Testis (tissue), 3 donors: ENCODE measurements around the gene NFIA. TPM values are rescaled to one million over a fixed set of nuclear protein-coding genes. Genes with fewer than 3 reads are reported as not detected.

Experiments
- DNase-seq: peaks from one replicate; pipeline ENCODE4 v3.0.0-alpha.2; 2019
- H3K27ac ChIP-seq, 2 donors: fragments of 200-600 bp; sonication (generic); one replicate each; pipeline ENCODE4 v1.5.1; 2019
- H3K27me3 ChIP-seq: fragments of 200-600 bp; sonication (generic); one replicate; pipeline ENCODE4 v1.5.1; 2019
- H3K36me3 ChIP-seq: fragments of 200-600 bp; sonication (generic); one replicate; pipeline ENCODE4 v1.5.1; 2017; ENCODE audit warnings: low read depth; ENCODE audit errors: missing control alignments
- H3K4me1 ChIP-seq: fragments of 200-600 bp; sonication (generic); one replicate; pipeline ENCODE4 v1.5.1; 2019
- H3K4me3 ChIP-seq, 2 donors: fragments of 200-600 bp; sonication (generic); one replicate each; pipeline ENCODE4 v1.5.1; 2017 to 2019
- H3K9me3 ChIP-seq: fragments of 200-600 bp; sonication (generic); one replicate; pipeline ENCODE4 v1.5.1; 2017
- CTCF ChIP-seq, 3 experiments: fragments of 450-650 bp in 2 of 3; fragments of 200-600 bp in 1 of 3; sonication (generic) in 1 of 3; IDR thresholded peaks; one replicate each; pipeline ENCODE4 v1.5.1; 2016 to 2019; ENCODE audit warnings: antibody characterized with exemption in 3 of 3, mild to moderate bottlenecking in 2 of 3, moderate library complexity in 1 of 3
- POLR2A ChIP-seq: fragments of 450-650 bp; IDR thresholded peaks from one replicate; pipeline ENCODE4 v1.6.1; 2017; ENCODE audit warnings: antibody characterized with exemption, mild to moderate bottlenecking, moderate library complexity
- WGBS, 2 donors: methylation state at CpG; one replicate each; pipeline ENCODE4 v1.1.5; 2018; 5-methylcytosine and 5-hydroxymethylcytosine counted together
- intact Hi-C: fragments of 100-400 bp; cut with DNase I; formaldehyde crosslinking; loops from one replicate; pipeline ENCODE4 v1.15.1; 2023; ENCODE audit warnings: low total_unique reads
- polyA plus RNA-seq: library from polyadenylated mRNA; stranded (reverse); fragments of 350-450 nt; fragmentation: Illumina TruSeq; extraction: RNeasy Lipid Tissue Mini Kit (QIAGEN cat#74804); gene quantifications from one replicate; pipeline ENCODE4 v1.2.3, GENCODE V29; 2014; ENCODE audit warnings: low read depth, low replicate concordance; ENCODE audit not compliant: insufficient read depth
- total RNA-seq, 2 donors: library from RNA; depleted of rRNA; stranded (reverse); fragments of >200 nt; gene quantifications; one replicate each; pipeline ENCODE4 v1.2.3, GENCODE V29; 2016

Gene NFIA
- total and polyA plus RNA-seq, 3 donors from 2014 or later, result 11.6 to 78.9 (median 53.5) TPM

- intact Hi-C loops, result no loop called here
- TF ChIP-seq CTCF (IDR thresholded peaks at IDR 0.05) (no peak), POLR2A (no peak)
- Histone ChIP-seq H3K36me3 (no peaks in the 10 kb centered on the region), H3K27me3 (no peaks in the 10 kb centered on the region), H3K4me3 (no peak overlapping the region), H3K9me3 (no peaks in the 10 kb centered on the region), H3K4me1 (no peaks in the 10 kb centered on the region), H3K27ac (no peak overlapping the region)
- WGBS, 2 donors, result 58 to 68% methylated on average over 4 of the region's 4 CpGs
- DNase-seq, result no peak
Measured at GRCh38 chr1:61378494-61379180, 296.3 kb downstream of the NFIA start.

- intact Hi-C loops, result no loop called here
Measured at GRCh38 chr1:61379693-61380092, 297.3 kb downstream of the NFIA start.

GRCh38 chr1:61380561-61380960 lies 298.2 kb downstream of the NFIA start:
- intact Hi-C loops, result no loop called here
- DNase-seq, result no peak
- Histone ChIP-seq H3K4me1 (no peaks in the 10 kb centered on the region), H3K27ac (no peak overlapping the region), H3K36me3 (no peaks in the 10 kb centered on the region), H3K27me3 (no peaks in the 10 kb centered on the region), H3K9me3 (no peaks in the 10 kb centered on the region), H3K4me3 (no peak overlapping the region)
- TF ChIP-seq CTCF (IDR thresholded peaks at IDR 0.05), result no peak
- no peak for TF ChIP-seq POLR2A
- WGBS, 2 donors, result 85 to 92% methylated on average over 3 of the region's 3 CpGs

More at GRCh38 chr1:61379693-61380092, 297.3 kb downstream of the NFIA start:
- 91 to 96% methylated on average over 2 of the region's 2 CpGs for WGBS, 2 donors
- TF ChIP-seq CTCF (IDR thresholded peaks at IDR 0.05), result no peak
- TF ChIP-seq POLR2A, result no peak
- Histone ChIP-seq H3K4me3 (no peak overlapping the region), H3K4me1 (no peaks in the 10 kb centered on the region), H3K27me3 (no peaks in the 10 kb centered on the region), H3K36me3 (no peaks in the 10 kb centered on the region), H3K9me3 (no peaks in the 10 kb centered on the region), H3K27ac (no peak overlapping the region)
- DNase-seq, result no peak

GRCh38 chr1:61386323-61386722 lies 304.0 kb downstream of the NFIA start:
- WGBS, 2 donors, result 46 to 51% methylated on average over 3 of the region's 3 CpGs
- Histone ChIP-seq H3K27ac (peak overlapping the region; percentile 12), H3K27me3 (no peaks in the 10 kb centered on the region), H3K4me3 (no peak overlapping the region), H3K4me1 (peaks cover 2% of the 10 kb centered on the region), H3K36me3 (no peaks in the 10 kb centered on the region), H3K9me3 (no peaks in the 10 kb centered on the region)
- TF ChIP-seq POLR2A (no peak), CTCF (IDR thresholded peaks at IDR 0.05) (no peak)
- intact Hi-C loops, result no loop called here
- no peak for DNase-seq

GRCh38 chr1:61386770-61387169 lies 304.4 kb downstream of the NFIA start:
- TF ChIP-seq CTCF (IDR thresholded peaks at IDR 0.05) (no peak), POLR2A (no peak)
- H3K9me3 ChIP-seq, result no peaks in the 10 kb centered on the region
- intact Hi-C loops, result no loop called here
- no peak for DNase-seq
- no peak overlapping the region for H3K4me3 ChIP-seq
- H3K36me3 ChIP-seq, result no peaks in the 10 kb centered on the region
- 80 to 85% methylated on average over 2 of the region's 2 CpGs for WGBS, 2 donors
- peaks cover 2% of the 10 kb centered on the region for H3K4me1 ChIP-seq
- no peaks in the 10 kb centered on the region for H3K27me3 ChIP-seq
- H3K27ac ChIP-seq, result peak overlapping the region; percentile 12
